HG03064 (cell line): ENCODE results near the gene TRIM31.

Experiments
- ATAC-seq: cut with Tn5 transposase; IDR thresholded peaks from one replicate; pipeline ENCODE4 v1.9.1; 2021; ENCODE audit warnings: low read depth; ENCODE audit not compliant: unreplicated experiment

Gene TRIM31

DNA sequence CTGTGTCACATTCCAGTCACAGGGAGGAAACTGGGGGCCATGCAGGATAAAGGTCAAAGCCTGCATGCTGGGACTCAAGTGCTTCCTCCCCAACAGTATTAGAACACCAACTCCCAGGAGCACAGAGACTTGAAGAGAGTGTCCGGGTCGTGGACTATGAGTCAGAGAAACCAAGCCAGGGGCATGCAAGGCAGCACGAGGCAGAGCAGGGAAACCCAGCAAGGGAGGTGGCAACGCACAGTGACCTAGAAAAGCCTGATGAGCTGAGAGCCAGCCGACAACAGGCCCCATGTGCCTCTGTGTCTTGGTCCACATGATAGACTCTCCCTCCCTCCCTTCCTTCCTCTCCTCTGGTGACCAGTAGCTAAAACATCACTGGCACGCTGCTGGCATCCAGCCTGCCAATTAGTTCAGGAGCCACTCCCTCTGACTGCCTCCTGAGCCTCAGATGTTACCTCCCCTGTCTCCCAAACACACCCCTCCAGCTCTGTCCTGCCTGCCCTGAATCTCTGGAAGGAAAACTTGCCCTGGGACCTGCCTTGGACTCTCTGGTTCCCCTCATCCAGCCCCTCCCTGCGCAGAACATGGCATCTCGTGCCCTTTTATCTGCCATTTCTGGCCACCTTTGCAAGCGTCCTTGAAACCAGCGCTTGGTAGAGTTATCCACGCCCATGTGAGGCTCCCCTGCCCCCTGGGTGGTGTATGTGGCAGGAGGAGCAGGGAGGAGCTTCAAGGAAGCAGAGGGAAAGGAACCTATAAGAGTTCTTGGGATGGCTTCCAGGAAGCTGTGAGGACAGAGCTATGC lies 21.1 kb downstream of the TRIM31 start:
- no peak for ATAC-seq

GRCh38 chr6:30087876-30088275 lies 25.0 kb downstream of the TRIM31 start:
- no peak for ATAC-seq

GRCh38 chr6:30077218-30077617 lies 35.7 kb downstream of the TRIM31 start:
- no peak for ATAC-seq

DNA sequence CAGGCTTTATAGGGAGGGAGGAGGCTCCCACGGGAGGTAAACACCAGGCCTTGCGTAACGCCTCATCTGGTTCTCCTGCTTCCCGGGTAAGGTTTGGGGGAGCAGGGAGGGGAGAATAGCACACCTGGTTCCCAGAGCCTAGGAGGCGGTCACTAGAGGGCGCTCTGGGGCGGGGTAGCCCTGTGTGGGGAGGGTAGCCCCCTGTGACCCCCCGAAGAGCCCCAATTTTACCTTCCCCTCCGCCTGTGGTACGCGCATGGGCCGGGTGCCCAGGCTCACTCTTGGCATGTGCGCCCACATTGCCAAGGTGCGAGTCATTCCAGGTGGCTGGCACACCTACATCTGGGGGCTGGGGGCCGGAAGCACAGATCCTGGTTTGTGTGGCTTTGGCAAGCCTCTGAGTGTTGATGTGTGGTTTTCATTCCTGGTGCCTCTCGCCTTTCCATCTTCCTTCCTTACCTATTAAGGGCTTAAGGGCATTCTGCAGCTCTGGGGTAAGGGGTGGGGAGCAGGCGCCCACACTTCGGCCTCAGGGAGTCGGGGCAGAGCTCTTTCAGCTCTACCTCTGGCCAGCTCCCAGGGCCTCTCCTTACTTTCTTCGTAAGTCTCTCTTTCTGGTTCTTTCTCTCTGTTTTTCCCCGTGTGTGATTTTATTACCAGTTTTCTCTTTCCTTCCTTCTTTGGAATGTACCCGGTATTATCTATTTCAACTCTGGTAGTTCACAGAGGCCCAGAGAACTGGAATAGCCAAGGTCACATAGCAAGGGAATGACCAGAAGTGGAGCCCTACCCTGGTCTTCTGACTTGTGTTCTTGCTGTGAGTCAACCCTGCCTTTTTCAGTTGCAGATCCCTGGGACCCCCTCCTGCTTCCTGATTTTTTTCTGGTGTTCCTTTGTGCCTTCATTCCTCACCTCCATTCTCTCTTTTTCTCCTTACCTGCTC lies 36.8 kb downstream of the TRIM31 start:
- ATAC-seq: no peak

- ATAC-seq: no peak
Observed at GRCh38 chr6:30075094-30075789, 37.6 kb downstream of the TRIM31 start, which contains the start of gene RNF39. TSS of gene RNF39 (minus strand) at chr6:30075769. CDS start at chr6:30075585, 184 bp downstream.

GRCh38 chr6:30074331-30075093 lies 38.4 kb downstream of the TRIM31 start:
- no peak for ATAC-seq

- no peak for ATAC-seq
Observed at GRCh38 chr6:30073489-30074235, 39.2 kb downstream of the TRIM31 start.

- no peak for ATAC-seq
Observed at GRCh38 chr6:30071858-30072257, 41.0 kb downstream of the TRIM31 start.

GRCh38 chr6:30071081-30071818 lies 41.6 kb downstream of the TRIM31 start:
- ATAC-seq: no peak

GRCh38 chr6:30067460-30068139 lies 45.3 kb downstream of the TRIM31 start:
- no peak for ATAC-seq

DNA sequence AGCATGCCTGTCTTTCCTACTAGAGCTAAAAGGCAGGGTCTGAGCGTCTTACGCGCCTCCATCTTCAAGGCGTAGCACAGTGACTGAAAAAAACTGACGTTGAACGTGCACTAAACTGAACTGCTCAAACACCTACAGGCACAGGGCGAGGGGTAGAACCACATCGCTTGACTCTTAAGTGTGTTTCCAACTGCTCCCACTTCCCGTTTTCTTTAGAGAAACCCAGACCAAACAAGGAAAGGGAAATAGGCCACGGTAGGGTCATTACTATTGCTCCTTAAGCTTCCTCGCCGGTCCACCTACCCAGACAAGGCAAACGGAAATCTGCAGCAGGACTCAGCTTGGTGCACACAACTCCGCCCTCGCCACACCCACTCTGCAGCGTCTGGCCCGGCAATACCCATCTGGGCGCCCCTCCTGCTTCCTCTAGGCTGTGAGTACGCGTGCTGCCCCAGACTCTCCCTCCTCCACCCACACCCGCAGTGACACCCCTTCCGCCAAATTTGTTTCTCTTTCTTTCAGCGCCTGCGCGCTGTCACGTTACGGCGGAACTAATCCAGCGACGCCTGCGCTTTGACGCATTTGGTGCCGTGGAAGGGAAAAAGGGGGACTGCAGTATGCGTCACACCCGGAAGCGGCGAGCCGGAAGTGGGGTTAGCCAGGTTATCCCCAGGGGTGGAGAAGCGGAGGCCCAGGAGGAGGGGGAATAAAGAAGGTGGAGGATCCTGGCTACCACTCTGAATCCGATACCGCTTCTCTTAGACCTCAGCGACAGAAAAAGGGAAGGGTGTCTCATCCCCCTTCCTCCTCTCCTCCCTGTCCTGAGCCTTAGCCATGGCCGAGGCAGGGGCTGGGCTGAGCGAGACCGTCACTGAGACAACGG lies 46.1 kb downstream of the TRIM31 start, which contains the start of gene PPP1R11:
PPP1R11 (plus strand) TSS at position 622 of the 883 bp plus-strand sequence; CDS start at position 835, 213 bp downstream.
- ATAC-seq: peak; percentile 94

GRCh38 chr6:30066082-30066481 lies 46.8 kb downstream of the TRIM31 start:
- no peak for ATAC-seq

GRCh38 chr6:30063315-30063714 lies 49.6 kb downstream of the TRIM31 start:
- no peak for ATAC-seq

GRCh38 chr6:30062471-30063178 lies 50.3 kb downstream of the TRIM31 start:
- no peak for ATAC-seq

DNA sequence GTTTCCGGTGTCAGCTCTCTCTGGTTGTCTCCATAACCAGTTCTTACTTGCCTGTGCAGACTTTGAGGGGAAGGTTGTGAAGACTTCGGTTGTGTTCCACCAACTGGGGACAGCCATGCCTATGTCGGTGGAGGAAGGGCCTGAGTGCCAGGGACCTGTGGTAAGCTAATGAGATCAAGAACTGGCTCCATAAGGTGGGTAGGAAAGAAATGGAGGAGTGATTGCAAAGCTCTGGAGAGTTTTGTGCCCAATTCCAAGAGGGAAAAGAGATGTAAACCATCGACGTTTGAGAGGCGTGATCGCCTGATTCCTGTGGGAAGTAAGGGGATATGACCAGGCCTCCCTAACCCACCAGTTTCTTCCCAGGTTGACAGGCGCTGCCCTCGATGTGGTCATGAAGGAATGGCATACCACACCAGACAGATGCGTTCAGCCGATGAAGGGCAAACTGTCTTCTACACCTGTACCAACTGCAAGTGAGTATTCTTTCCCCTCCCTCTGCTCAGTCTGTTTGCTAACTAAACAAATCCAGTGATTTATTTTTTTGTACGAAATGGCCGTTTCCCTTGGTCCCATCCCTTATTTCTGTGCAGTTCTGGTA lies 50.9 kb downstream of the TRIM31 start:
- ATAC-seq: no peak
